Esophagus muscularis mucosa (tissue), 4 donors: ENCODE measurements around the gene PI4K2A. TPM values are rescaled to one million over a fixed set of nuclear protein-coding genes. Genes with fewer than 3 reads are reported as not detected.
A peak's percentile ranks its signal among the peaks of the same experiment; 100 is the strongest.

Source experiments
- DNase-seq: peaks from one replicate; pipeline ENCODE4 v3.0.0-alpha.2; 2017; ENCODE audit errors: extremely low spot score
- H3K27ac ChIP-seq, 4 donors: fragments of 200-600 bp; sonication (generic); replicated peaks in 1 of 4; 1 replicate in 3 of 4; 2 replicates in 1 of 4; pipeline ENCODE4 v1.5.1; 2016 to 2019; ENCODE audit warnings: mild to moderate bottlenecking in 1 of 4
- H3K27me3 ChIP-seq, 4 donors: fragments of 200-600 bp; sonication (generic); one replicate each; pipeline versions ENCODE4 v1.5.1 to v1.6.0; 2016 to 2019
- H3K36me3 ChIP-seq, 4 donors: fragments of 200-600 bp; sonication (generic); one replicate each; pipeline ENCODE4 v1.5.1; 2016 to 2019
- H3K4me1 ChIP-seq, 4 donors: fragments of 200-600 bp; sonication (generic); one replicate each; pipeline ENCODE4 v1.5.1; 2016 to 2019
- H3K4me3 ChIP-seq, 4 donors: fragments of 200-600 bp; sonication (generic); 1 replicate in 2 of 4; 2 replicates in 2 of 4; pipeline ENCODE4 v1.5.1; 2016 to 2019; ENCODE audit warnings: mild to moderate bottlenecking in 4 of 4, moderate library complexity in 1 of 4
- H3K9me3 ChIP-seq, 4 donors: fragments of 200-600 bp; sonication (generic); 1 replicate in 3 of 4; 2 replicates in 1 of 4; pipeline ENCODE4 v1.5.1; 2016 to 2019
- EP300 ChIP-seq: sonication (generic); formaldehyde crosslinking; IDR thresholded peaks from one replicate; pipeline ENCODE4 v1.6.1; 2017; ENCODE audit warnings: antibody characterized with exemption
- POLR2A ChIP-seq: fragments of 450-650 bp; IDR thresholded peaks from one replicate; pipeline ENCODE4 v1.6.1; 2017; ENCODE audit warnings: antibody characterized with exemption, moderate library complexity, mild to moderate bottlenecking, low read depth
- POLR2AphosphoS5 ChIP-seq, 2 donors: sonication (generic); formaldehyde crosslinking; IDR thresholded peaks; one replicate each; pipeline ENCODE4 v1.6.1; 2017; ENCODE audit warnings: antibody characterized with exemption in 2 of 2
- WGBS: methylation state at CpG from one replicate; pipeline ENCODE4 v1.1.5; 2018; 5-methylcytosine and 5-hydroxymethylcytosine counted together
- intact Hi-C: fragments of 100-400 bp; cut with DNase I; formaldehyde crosslinking; loops from one replicate; pipeline ENCODE4 v1.15.1; 2023
- total RNA-seq, 4 donors: library from RNA; depleted of rRNA; stranded (reverse); fragments of >200 nt; gene quantifications; one replicate each; pipeline versions ENCODE4 v1.1.0 to v1.2.1, GENCODE V29; 2016
- TF ChIP-seq, protein P1 (sequence below), 3 experiments: fragments of 200-600 bp in 2 of 3; fragments of 450-650 bp in 1 of 3; sonication (generic) in 2 of 3; IDR thresholded peaks; one replicate each; pipeline ENCODE4 v1.5.1; 2017 to 2019; ENCODE audit warnings: antibody characterized with exemption in 3 of 3, mild to moderate bottlenecking in 2 of 3, moderate library complexity in 1 of 3

The PI4K2A gene
- total RNA-seq, 4 donors from 2014 or later, result 17.0 to 27.3 (median 24.1) TPM

DNA sequence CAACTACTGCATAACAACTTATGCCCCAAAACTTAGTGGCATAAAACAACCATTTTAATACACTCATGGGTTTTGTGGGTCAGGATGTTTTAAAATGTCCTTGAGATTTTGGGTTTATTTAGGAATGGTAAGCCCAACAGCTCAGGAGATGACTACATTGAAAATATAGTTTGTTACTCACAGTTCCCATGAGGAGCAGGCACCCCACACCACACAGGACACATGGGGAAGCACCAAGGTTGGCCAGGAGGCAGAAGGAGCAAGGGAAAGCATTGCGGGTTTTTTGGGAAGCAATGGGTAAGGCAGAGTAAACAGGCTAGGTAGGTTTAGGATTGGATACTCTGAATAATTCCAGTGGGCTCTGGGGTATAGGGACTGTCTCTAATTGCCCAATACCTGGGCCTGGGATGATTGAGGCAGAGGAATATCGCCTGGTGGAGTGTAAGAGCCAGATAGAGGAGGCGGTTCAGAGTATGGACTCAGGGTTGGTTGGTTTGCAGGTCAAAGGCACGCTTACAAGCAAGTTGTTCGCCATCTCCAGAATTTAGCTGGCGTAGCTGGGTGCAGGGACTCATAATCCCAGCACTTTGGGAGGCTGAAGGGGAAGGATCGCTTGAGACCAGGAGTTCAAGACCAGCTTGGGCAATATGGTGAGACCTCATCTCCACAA, 63.1 kb downstream of the PI4K2A start:
- intact Hi-C loops, result no loop called here
- DNase-seq, result no peak
- WGBS, result 85% methylated on average over 7 of the region's 7 CpGs
- TF ChIP-seq EP300, result no peak
- TF ChIP-seq, protein P1, sequence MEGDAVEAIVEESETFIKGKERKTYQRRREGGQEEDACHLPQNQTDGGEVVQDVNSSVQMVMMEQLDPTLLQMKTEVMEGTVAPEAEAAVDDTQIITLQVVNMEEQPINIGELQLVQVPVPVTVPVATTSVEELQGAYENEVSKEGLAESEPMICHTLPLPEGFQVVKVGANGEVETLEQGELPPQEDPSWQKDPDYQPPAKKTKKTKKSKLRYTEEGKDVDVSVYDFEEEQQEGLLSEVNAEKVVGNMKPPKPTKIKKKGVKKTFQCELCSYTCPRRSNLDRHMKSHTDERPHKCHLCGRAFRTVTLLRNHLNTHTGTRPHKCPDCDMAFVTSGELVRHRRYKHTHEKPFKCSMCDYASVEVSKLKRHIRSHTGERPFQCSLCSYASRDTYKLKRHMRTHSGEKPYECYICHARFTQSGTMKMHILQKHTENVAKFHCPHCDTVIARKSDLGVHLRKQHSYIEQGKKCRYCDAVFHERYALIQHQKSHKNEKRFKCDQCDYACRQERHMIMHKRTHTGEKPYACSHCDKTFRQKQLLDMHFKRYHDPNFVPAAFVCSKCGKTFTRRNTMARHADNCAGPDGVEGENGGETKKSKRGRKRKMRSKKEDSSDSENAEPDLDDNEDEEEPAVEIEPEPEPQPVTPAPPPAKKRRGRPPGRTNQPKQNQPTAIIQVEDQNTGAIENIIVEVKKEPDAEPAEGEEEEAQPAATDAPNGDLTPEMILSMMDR (IDR thresholded peaks at IDR 0.05), result no peak
- no peak for TF ChIP-seq POLR2AphosphoS5 (IDR thresholded peaks at IDR 0.05)
- TF ChIP-seq POLR2A, result no peak
- Histone ChIP-seq H3K4me1 (peaks cover 3 to 30% (median 24%) of the 10 kb centered on the region in 4 donors), H3K9me3 (no peaks in the 10 kb centered on the region), H3K4me3 (no peak overlapping the region), H3K27me3 (no peaks in the 10 kb centered on the region), H3K27ac (no peak overlapping the region), H3K36me3 (no peaks in the 10 kb centered on the region)

DNA sequence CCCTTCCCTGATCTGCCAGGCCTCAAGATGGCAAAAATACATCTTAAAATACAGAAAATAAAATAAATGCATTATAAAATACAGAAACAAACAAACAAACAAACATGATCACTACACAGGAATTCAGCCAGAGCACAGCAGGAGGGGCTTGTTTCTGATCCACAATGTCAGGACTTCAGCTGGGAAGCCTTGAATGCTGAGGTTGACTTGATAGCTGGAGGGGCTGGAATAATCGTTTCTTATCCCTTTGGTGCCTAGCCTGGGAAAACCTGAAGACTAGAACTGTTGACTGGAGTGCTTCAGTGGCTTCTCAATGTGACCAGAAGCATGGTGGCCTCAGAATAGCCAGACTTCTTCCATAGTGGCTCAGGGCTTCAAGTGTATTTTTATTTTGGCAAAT, 63.9 kb downstream of the PI4K2A start:
- intact Hi-C loops, result no loop called here
- TF ChIP-seq POLR2A (no peak), POLR2AphosphoS5 (IDR thresholded peaks at IDR 0.05) (no peak), EP300 (no peak)
- TF ChIP-seq, protein P1 (IDR thresholded peaks at IDR 0.05), result no peak
- WGBS, result 78% methylated on average over 1 of the region's 1 CpG

DNA sequence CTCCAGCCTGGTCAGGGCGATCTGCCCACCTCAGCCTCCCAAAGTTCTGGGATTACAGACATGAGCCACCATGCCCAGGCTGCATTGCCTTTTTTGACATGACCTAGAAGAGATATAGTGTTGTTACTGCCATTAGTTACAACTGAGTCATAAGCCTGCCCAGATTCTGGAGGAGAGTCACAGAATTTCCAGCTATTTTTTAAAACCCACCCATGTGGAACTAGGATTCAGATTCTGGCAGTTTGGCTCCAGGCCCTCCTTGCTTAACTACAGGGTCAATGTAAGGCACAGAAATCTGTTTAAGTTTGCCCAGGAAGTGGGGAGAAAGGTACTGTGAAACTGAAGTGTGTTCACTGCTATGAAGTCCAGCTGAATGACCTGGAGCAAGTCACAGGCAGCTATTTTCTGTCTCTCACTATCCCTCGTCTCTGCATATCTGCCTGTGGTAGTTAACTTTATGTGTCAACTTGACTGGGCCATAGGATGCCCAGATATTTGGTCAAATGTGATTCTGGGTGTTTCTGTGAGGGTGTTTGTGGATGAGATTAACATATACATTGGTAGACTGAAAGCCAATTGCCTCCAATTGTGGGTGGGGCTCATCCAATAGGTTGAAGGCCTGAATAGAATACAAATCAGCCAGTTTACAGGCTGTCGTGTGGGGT, 64.7 kb downstream of the PI4K2A start:
- DNase-seq, result no peak
- Histone ChIP-seq H3K9me3 (no peaks in the 10 kb centered on the region), H3K27me3 (no peaks in the 10 kb centered on the region), H3K4me3 (no peak overlapping the region), H3K4me1 (peaks cover 16 to 46% (median 40%) of the 10 kb centered on the region in 4 donors), H3K27ac (no peak overlapping the region), H3K36me3 (no peaks in the 10 kb centered on the region)
- 92% methylated on average over 3 of the region's 3 CpGs for WGBS
- no peak for TF ChIP-seq POLR2AphosphoS5 (IDR thresholded peaks at IDR 0.05)
- TF ChIP-seq POLR2A, result no peak
- no peak for TF ChIP-seq EP300
- TF ChIP-seq, protein P1 (IDR thresholded peaks at IDR 0.05), result no peak
- intact Hi-C loops, result no loop called here

More for the DNA sequence above, 63.9 kb downstream of the PI4K2A start:
- no peak overlapping the region for H3K27ac ChIP-seq
- no peak overlapping the region for H3K4me3 ChIP-seq
- no peaks in the 10 kb centered on the region for H3K36me3 ChIP-seq
- DNase-seq, result no peak
- H3K4me1 ChIP-seq, result peaks cover 8 to 38% (median 32%) of the 10 kb centered on the region in 4 donors
- no peaks in the 10 kb centered on the region for H3K9me3 ChIP-seq
- no peaks in the 10 kb centered on the region for H3K27me3 ChIP-seq

DNA sequence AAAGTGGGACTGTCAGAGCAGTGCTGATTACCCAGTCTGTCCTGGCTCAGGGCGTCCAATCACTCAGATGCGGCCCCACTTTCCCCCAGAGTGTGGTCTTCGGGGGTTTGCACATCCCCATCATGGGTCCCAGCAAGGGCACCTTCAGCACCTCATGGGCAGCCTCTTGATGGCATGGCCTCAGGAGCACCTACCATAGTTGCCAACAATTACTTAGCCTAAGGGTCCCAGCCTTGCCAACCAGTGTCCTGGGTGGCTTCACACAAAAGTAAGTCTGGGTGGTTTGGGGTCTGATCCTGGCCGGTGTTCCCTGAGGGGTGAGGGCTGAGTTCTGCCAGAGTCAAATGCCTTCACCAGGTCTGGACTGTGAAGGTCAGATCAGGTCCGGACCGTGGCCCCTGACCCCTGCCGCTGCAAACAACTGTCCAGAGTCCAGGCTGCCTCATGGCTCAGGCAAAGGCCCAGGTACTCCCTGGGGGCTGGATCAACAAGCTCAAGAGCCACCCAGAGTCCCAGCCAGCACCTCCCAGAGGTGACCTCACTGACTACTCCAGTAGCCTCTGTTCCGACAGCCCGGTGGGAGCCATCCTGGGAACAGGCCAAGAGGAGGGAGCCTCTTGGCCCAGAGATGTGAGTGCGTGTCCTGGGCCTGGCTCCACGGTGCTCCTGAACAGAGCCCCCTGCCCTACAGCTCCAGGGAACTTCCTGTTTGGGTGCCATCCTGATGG, 66.8 kb downstream of the PI4K2A start:
- no peak for DNase-seq
- TF ChIP-seq POLR2AphosphoS5 (IDR thresholded peaks at IDR 0.05) (no peak), POLR2A (no peak), EP300 (no peak)
- TF ChIP-seq, protein P1 (IDR thresholded peaks at IDR 0.05), result no peak
- Histone ChIP-seq H3K4me3 (no peak overlapping the region), H3K27me3 (no peaks in the 10 kb centered on the region), H3K4me1 (peaks cover 18 to 48% (median 45%) of the 10 kb centered on the region in 4 donors), H3K27ac (peak overlapping the region; percentile 67 to 99 (median 85)), H3K9me3 (no peaks in the 10 kb centered on the region), H3K36me3 (no peaks in the 10 kb centered on the region)
- WGBS, result 70% methylated on average over 8 of the region's 11 CpGs
- intact Hi-C loops, result no loop called here
